ENCODE results near the gene PPP1R1C.

The PPP1R1C gene

DNA sequence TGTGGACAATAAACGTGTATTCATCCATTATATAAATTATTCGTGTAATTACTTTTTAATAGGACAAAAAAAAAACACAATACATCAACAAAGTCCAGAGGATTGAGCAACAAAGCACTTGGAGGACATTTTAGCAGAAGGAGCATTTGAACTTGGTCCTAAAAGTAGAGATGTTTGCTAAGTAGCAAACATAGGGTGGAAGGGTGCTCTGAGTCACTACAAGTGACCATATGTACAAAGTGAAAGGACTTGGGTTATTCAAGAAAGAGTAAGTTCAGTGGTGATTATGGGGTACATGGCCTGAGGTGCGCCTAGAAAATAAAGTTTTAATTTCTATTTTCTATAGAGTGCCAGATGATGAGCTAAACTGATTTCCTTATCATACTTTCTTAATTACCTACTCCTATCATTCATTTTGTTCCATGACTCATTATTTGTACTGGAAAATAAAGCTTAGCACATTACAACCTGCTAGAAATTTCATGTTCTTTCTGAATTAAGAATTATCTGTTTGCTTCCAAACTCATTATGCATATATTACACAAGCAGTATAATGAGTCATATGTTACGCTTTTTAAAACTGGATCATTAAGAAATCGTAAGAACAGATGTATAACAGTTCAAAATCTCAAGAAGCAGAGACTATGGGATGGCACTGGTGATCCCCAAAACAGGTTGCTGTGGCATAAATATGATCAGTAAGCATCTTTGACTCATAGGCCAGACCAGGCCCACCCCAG is 13.1 kb upstream of the PPP1R1C start:
- DNase-seq = no peak

DNA sequence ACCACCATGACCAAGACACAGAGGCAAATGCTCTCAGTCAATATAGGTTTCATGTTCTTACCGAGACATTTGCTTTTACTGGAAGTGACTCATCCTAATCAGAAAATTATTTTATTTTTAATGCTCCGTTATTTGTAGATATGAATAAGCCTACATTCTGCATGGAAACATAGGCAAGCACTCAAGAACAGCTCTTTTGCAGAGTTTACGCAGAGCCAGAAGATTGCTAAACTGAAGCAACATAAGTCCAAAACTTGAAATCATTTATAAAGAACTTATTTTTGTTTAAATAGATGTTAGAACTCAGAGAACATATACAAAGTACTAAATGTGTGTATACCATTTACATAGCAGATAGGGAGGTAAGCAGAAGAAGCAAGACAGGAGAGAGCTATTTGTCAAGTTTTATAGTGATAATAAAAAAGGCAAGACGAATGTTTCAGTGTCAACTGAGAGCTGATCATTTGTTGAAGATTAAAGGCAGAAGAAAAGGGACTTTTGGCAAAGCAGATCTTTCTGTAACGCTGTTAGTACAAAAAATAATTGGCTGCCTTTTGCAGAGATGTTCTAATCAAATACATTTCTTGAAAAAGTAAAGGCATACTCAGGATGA is 12.4 kb upstream of the PPP1R1C start:
- no peak for DNase-seq

DNA sequence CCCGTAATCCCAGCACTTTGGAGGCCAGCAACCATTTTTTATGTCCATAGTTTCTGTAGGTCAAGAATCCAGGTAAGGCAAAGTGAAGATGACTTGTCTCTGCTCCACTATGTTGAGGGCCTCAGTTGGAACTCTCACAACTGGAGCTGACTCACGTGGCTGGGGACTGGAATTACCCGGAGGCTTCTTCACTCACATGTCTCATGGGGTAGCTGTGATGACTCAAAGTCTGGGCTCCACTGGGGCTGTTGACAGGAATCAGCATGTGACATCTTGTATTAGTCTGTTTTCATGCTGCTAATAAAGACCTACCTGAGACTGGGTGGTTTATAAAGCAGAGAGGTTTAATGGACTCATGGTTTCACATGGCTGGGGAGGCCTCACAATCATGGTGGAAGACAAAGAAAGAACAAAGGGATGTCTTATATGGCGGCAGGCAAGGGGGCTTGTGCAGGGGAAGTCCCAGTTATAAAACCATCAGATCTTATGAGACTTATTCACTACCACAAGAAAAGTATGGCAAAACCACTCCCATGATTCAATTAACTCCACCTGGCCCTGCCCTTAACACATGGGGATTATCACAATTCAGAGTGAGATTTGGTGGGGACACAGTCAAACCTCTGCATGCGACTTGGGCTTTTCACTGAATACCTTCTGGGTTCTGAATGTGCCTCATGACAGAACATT is 7.8 kb upstream of the PPP1R1C start:
- DNase-seq = no peak

DNA sequence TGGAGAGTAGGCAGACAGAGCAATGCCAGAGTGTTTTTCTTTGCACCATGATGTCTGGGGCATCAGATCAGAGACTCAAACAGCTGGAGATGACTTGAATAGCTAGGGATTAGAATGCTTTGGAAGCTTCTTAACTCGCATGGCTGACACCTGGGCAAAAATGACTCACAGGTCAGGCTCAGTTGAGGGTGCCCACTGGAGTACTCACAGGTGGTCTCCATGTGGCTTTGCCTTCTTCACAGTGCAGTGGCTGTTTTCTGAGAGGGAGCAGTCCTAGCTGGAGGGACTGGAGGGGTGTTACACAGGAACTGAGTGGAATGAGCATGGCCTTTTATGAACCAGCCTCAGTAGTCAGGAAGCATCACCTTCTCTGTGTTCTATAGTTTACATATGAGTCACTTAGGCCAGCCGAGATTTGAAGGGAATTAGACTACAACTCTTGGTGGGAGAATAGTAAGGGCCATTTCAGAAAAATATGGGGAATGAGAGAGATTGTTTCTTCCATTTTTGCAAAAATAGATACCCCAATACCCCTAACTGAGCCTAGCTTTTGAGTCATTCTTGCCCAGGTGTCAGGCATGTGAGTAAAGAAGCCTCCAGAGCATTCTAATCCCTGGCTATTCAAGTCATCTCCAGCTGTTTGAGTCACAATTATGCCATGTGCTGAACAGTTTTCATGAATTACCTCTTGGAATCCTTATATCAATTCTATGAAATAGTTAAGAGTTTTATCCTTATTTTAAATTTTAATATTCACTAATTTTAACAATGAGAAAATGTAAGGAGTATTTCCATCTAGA is 7.1 kb upstream of the PPP1R1C start:
- DNase-seq = no peak

- DNase-seq = no peak
These were observed 1.6 kb upstream of the PPP1R1C start for GRCh38 chr2:181984060-181984459.

DNA sequence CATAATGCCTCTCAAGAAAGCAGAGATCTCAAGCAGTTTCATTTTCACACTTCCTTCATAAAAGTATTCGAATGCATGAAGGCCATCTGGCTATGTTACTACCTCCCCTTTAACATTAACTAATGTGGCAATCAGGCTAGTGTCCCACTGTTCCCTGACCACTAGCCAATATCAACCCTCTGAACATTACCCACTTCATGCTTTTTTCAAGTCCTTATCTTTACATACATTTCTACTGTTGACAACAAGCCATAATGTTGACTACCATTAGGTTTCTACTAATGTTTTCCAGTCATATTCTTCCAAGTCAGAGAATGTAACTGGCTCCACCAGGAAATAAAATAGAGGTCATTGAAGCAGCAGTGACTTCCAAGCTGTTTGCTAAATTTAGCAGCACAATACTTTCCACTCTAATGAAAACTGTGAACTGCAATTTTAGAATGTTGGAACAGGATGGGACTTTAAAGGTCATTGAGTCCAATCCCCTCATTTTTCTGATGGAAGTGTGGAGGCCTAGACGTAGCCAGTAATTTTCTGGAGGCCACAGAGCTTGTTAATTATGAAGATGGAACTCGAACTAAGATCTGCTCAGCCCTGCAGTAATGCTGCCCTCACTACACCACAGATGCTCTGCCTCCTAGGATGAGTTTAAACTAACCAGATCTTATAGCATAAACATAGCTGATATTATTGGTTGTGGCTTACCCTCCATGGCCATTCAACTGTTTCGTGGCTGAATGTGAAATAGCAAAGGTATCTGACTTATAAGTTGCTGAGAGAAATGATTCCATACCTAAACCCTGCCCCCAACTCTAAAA is 630 bp upstream of the PPP1R1C start:
- no peak for DNase-seq

DNA sequence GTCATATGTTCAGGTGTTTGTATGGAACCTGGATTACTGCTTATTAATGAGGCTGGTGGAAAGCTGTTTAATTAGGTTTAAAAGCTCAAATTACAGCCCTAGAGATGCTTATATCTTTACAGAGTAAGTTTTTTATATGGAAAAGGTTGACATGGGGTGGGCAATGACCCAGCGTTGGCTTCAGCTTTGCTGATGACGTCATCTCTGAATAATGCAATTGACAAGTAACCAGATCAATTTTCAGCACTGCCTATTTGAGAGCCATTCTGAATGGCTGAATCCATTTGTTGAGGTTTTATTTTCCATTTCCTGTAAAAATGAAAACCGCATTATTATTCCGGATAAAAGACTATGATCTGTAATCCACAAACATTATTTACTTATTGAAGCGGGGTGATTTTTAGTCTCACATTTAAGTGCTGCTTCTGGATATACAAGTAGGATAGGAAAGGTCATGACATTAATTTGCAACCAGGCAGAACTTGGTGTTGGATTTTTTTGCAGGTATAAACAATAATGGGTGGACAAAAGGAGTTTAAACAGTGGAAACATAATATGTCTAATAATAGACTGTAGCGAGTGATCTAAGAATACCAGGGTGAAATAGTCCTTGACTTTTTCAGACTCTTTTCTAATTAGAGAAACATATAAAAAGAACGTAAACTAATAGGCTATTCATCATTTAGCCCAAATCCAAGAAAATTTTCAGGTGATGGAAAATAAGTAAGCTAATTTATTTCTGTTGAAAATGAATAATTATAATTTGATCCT is 2.7 kb downstream of the PPP1R1C start:
- DNase-seq = no peak

DNA sequence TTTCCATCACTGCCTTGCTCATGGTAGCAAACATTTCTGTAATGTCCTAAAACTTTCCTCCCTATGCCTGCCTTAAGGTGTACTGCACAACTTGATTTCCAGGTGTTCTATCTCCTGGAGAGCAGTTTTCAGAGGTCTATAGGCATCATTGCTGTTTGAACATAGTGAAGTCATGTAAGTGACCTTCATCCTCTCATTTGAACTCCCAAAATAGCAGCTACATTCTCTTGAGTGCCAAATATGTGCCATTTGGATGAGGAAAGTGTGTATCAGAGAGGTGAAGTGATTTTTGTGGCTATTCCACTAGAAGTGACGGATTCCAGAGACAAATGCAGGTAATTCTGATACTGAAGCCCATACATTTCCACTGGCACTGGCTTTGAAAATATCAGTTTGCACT is 3.4 kb downstream of the PPP1R1C start:
- DNase-seq = no peak

GRCh38 chr2:181991171-181991885 is 5.7 kb downstream of the PPP1R1C start:
- DNase-seq = peak in 1 of 2 donors; percentile 1

GRCh38 chr2:181992776-181993175 is 7.1 kb downstream of the PPP1R1C start:
- DNase-seq = no peak

- DNase-seq = no peak
These were observed 9.6 kb downstream of the PPP1R1C start for GRCh38 chr2:181995289-181995688.

GRCh38 chr2:181998041-181998835 is 12.6 kb downstream of the PPP1R1C start:
- no peak for DNase-seq

DNA sequence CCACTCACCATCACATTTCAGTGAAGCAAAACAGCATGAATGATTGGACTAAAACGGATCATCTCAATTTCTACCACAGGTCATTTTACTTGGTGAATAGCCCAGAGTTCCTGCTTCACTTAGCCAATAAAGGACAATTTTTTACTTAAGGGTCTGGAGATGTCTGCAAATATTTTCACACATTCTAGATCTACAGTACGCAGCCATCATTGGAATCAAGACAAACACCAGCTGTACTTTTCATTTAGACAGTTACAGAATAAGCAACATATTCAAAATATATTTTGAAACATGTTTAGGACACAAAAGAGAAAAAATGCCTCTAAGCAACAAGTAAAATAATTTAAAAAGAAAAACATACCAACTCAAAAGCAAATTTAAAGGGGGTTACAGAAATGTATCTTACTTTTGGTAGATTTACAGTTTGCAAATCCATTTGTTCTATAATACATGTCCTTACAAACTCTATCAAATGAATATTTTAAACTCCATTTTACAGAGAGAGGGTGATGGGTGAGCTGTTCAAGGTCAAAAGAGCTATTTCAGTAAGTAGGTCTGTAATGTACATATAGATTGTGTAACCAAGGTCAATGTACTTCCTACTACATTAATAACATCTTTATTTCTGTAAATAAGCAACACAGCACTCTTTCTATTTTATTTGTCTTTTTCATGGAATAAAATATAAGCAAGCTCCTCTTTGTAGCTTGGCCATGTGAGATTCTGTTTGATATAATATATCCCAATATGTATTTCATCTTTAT is 13.4 kb downstream of the PPP1R1C start:
- DNase-seq = no peak

- DNase-seq = no peak
These were observed 14.3 kb downstream of the PPP1R1C start for GRCh38 chr2:181999911-182000310.

DNA sequence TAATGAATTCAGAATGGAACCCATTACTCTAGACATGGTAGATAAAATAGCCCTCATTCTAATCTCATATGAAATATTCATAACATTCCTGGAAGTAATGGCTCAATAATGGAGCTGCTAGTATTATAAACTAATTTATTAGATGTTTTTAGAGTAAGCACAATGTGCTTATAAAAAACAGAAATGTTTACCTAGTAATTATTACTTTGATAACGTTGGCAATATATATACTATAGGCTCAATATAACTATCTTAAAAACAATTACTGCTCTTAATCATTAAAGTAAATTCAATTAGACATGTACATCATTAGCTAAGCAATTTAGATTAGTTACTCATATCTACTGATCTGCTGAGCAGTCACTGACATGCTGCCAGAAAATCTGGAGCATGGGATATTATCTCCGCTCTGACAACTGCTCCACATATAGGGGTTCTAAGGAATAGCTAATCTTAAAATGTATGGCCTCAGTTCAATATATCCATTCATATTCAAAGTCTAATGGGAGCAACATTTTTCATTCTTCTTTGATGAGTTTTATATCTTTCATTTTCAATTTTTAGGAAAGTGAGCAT is 19.4 kb downstream of the PPP1R1C start:
- no peak for DNase-seq

DNA sequence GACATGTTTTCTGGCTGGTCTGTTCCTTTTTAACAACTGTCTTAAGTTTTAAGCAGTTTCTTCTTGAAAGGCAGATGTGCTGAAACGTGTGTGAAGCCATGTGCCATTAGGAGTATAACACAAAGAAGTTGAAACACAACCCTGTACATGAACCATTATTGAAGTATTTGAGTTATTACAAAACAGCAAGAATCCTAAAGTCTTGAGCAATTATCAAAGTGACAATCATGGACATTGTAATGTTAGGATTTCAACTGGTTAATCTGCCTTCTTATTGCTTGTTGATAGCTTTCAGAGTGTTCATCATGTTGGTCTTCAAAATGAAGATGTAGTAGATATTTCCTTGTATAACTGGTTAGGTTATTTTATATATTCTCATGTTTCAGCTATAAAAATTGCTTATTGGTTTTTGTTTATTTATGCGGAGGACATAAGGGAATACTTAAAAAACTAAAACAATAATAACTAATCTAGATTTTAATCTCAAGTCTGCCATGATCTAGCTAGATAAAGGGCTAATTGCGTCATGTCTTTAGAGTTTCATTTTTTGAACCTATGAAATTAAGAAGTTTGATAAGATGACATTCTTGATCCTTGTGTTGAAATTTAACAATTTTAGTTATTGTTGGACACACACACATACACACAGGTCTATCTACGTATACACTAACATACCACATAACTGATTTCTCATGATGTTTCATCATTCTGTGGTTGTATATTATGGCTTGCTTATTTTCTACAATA is 21.1 kb downstream of the PPP1R1C start:
- DNase-seq = no peak

DNA sequence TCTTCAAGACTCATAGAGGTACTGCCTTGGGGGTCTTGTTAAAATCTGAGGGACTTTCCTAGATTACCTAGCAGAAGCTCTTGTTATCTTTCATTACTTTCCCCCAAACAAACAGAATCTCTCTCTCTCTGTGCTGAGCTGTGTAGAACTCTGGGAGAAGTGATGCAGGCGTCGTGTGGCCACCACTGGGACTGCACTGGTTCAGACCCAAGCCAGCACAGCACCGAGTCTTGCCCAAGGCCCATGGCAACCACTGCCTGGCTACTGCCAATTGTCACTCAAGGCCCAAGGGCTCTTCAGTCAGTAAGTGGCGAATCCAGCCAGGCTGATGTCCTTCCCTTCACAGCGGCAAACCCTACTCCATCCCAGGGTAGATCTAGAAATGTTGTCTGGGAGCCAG is 28.6 kb downstream of the PPP1R1C start:
- DNase-seq = no peak

Measured in CD4-positive, alpha-beta T cell treated with Interferon alpha-2 for 1 hour (primary cell).